H1 (cell line): ENCODE measurements around the gene IL1RL1. TPM values are rescaled to one million over a fixed set of nuclear protein-coding genes. Genes with fewer than 3 reads are reported as not detected.
A peak's percentile ranks its signal among the peaks of the same experiment; 100 is the strongest.

ENCODE experiments used
- CTCF ChIA-PET: fragments of 300-600 bp; sonication (Branson Sonifier 250); formaldehyde crosslinking; loops from one replicate; lab custom pipeline; 2021; ENCODE audit not compliant: partially characterized antibody; lab: Charles Lee
- POLR2A ChIA-PET: fragments of 300-600 bp; sonication (Branson Sonifier 250); formaldehyde crosslinking; loops from one replicate; lab custom pipeline; 2021; ENCODE audit warnings: inconsistent platforms; ENCODE audit not compliant: partially characterized antibody; lab: Charles Lee
- DNase-seq, 2 experiments: peaks; one replicate each; pipeline versions ENCODE4 v3.0.0 to v3.0.0-alpha.2; 2010 to 2022; ENCODE audit warnings: low spot score in 2 of 2, low read depth in 1 of 2, mixed read lengths in 1 of 2
- FAIRE-seq: peaks from 2 replicates; lab custom pipeline; 2011; peaks lifted over from hg19 to GRCh38; lab: Jason Lieb, UNC
- H2AFZ ChIP-seq: 2 replicates; pipeline ENCODE4 v1.8.1; 2012; ENCODE audit warnings: low read length, inconsistent platforms
- H2AK5ac ChIP-seq: 2 replicates; pipeline ENCODE4 v1.6.1; 2013; ENCODE audit warnings: low read depth, low read length
- H2BK120ac ChIP-seq: replicated peaks from 2 replicates; pipeline ENCODE3; 2013; ENCODE audit warnings: low read depth, low read length, inconsistent platforms
- H2BK12ac ChIP-seq: 2 replicates; pipeline ENCODE4 v1.6.1; 2013; ENCODE audit warnings: low read depth, low read length
- H2BK15ac ChIP-seq: 2 replicates; pipeline ENCODE4 v1.6.1; 2013; ENCODE audit warnings: low read length
- H2BK20ac ChIP-seq: 2 replicates; pipeline ENCODE4 v1.6.1; 2013; ENCODE audit warnings: low read length
- H2BK5ac ChIP-seq: 2 replicates; pipeline ENCODE4 v1.6.1; 2013; ENCODE audit warnings: low read depth, low read length
- H3K14ac ChIP-seq: 2 replicates; pipeline ENCODE4 v1.6.1; 2013; ENCODE audit warnings: inconsistent platforms; ENCODE audit not compliant: insufficient read length
- H3K18ac ChIP-seq: 2 replicates; pipeline ENCODE4 v1.6.1; 2013; ENCODE audit warnings: low read length; ENCODE audit errors: extremely low read depth
- H3K23ac ChIP-seq: 2 replicates; pipeline ENCODE4 v1.6.1; 2013; ENCODE audit warnings: inconsistent platforms; ENCODE audit not compliant: insufficient read length
- H3K23me2 ChIP-seq: 2 replicates; pipeline ENCODE4 v1.6.1; 2013; ENCODE audit warnings: low read depth, low read length
- H3K27ac ChIP-seq: 2 replicates; pipeline ENCODE4 v1.6.1; 2011; ENCODE audit warnings: low read depth, low read length, inconsistent platforms
- H3K27me3 ChIP-seq, 4 experiments: replicated peaks in 1 of 4; 1 replicate in 1 of 4; 2 replicates in 3 of 4; pipeline versions ENCODE4 v1.6.1 to v1.8.1; 2011 to 2013; ENCODE audit warnings: low read length in 3 of 4, mild to moderate bottlenecking in 3 of 4, inconsistent platforms in 2 of 4, mixed read lengths in 2 of 4, moderate library complexity in 1 of 4; ENCODE audit not compliant: control insufficient read depth in 3 of 4, insufficient read depth in 3 of 4; ENCODE audit errors: extremely low read depth in 1 of 4
- H3K36me3 ChIP-seq, 4 experiments: 2 replicates each; pipeline versions ENCODE4 v1.6.1 to v1.8.1; 2011 to 2013; ENCODE audit warnings: mild to moderate bottlenecking in 4 of 4, low read length in 3 of 4, moderate library complexity in 2 of 4, control low read depth in 1 of 4, inconsistent platforms in 1 of 4; ENCODE audit not compliant: insufficient read depth in 4 of 4, control insufficient read depth in 2 of 4
- H3K4ac ChIP-seq: replicated peaks from 2 replicates; pipeline ENCODE3; 2013; ENCODE audit warnings: low read length, low read depth, mixed read lengths, inconsistent platforms; ENCODE audit not compliant: insufficient read length
- H3K4me1 ChIP-seq, 4 experiments: replicated peaks in 1 of 4; 1 replicate in 1 of 4; 2 replicates in 3 of 4; pipeline versions ENCODE4 v1.6.1 to v1.8.1; 2011 to 2013; ENCODE audit warnings: low read length in 3 of 4, inconsistent platforms in 2 of 4, mixed read lengths in 1 of 4; ENCODE audit not compliant: insufficient read depth in 4 of 4, control insufficient read depth in 3 of 4
- H3K4me2 ChIP-seq, 2 experiments: 2 replicates each; pipeline versions ENCODE4 v1.6.1 to v1.8.1; 2011 to 2013; ENCODE audit warnings: low read depth in 2 of 2, low read length in 2 of 2, control low read depth in 1 of 2, inconsistent platforms in 1 of 2, mild to moderate bottlenecking in 1 of 2; ENCODE audit not compliant: insufficient read depth in 1 of 2
- H3K4me3 ChIP-seq, 4 experiments: fragments of 200-600, 300-600 bp in 1 of 4; sonication (generic), shearing (Covaris generic), sonication (Bioruptor Twin) in 1 of 4; 2 replicates each; pipeline versions ENCODE4 v1.5.1 to v1.8.1; 2011 to 2016; ENCODE audit warnings: low read length in 4 of 4, low read depth in 3 of 4, control low read depth in 2 of 4, inconsistent platforms in 2 of 4, mild to moderate bottlenecking in 2 of 4, mixed read lengths in 1 of 4, moderate library complexity in 1 of 4; ENCODE audit not compliant: insufficient read depth in 2 of 4; ENCODE audit errors: extremely low read depth in 1 of 4
- H3K56ac ChIP-seq: replicated peaks from 2 replicates; pipeline ENCODE3; 2013; ENCODE audit warnings: low read depth, mild to moderate bottlenecking, mixed read lengths, low read length, inconsistent platforms; ENCODE audit not compliant: insufficient read length
- H3K79me1 ChIP-seq: 2 replicates; pipeline ENCODE4 v1.6.1; 2013; ENCODE audit warnings: low read depth, low read length, control low read depth
- H3K79me2 ChIP-seq, 2 experiments: 2 replicates each; pipeline versions ENCODE4 v1.6.1 to v1.8.1; 2012 to 2013; ENCODE audit warnings: low read length in 2 of 2, mild to moderate bottlenecking in 2 of 2, inconsistent platforms in 1 of 2; ENCODE audit not compliant: insufficient read depth in 2 of 2, control insufficient read depth in 1 of 2
- H3K9ac ChIP-seq, 4 experiments: replicated peaks in 1 of 4; 1 replicate in 1 of 4; 2 replicates in 3 of 4; pipeline versions ENCODE4 v1.6.1 to v1.8.1; 2011 to 2013; ENCODE audit warnings: low read depth in 3 of 4, low read length in 3 of 4, control low read depth in 2 of 4, mild to moderate bottlenecking in 2 of 4, moderate library complexity in 2 of 4, inconsistent platforms in 1 of 4; ENCODE audit errors: extremely low read depth in 1 of 4
- H3K9me3 ChIP-seq, 2 experiments: 2 replicates each; pipeline versions ENCODE4 v1.6.1 to v1.8.1; 2012 to 2013; ENCODE audit warnings: mild to moderate bottlenecking in 2 of 2, moderate library complexity in 2 of 2, control low read depth in 1 of 2, inconsistent platforms in 1 of 2, low read depth in 1 of 2, low read length in 1 of 2, mixed read lengths in 1 of 2; ENCODE audit not compliant: insufficient read depth in 2 of 2
- H4K20me1 ChIP-seq, 2 experiments: replicated peaks in 1 of 2; 2 replicates each; pipeline versions ENCODE3 to v1.8.1; 2011 to 2013; ENCODE audit warnings: inconsistent platforms in 2 of 2, low read length in 2 of 2, mild to moderate bottlenecking in 1 of 2; ENCODE audit not compliant: insufficient read depth in 2 of 2, control insufficient read depth in 1 of 2
- H4K5ac ChIP-seq: 2 replicates; pipeline ENCODE4 v1.6.1; 2013; ENCODE audit warnings: low read length, low read depth, mixed read lengths, inconsistent platforms; ENCODE audit not compliant: insufficient read length
- H4K8ac ChIP-seq: 2 replicates; pipeline ENCODE4 v1.8.0; 2013; ENCODE audit warnings: mild to moderate bottlenecking, moderate library complexity, low read length, inconsistent platforms; ENCODE audit not compliant: insufficient read depth; ENCODE audit errors: extremely low read depth
- H4K91ac ChIP-seq: replicated peaks from 2 replicates; pipeline ENCODE3; 2013; ENCODE audit warnings: low read length, mixed read lengths, inconsistent platforms; ENCODE audit not compliant: insufficient read length
- CHD2 ChIP-seq: IDR thresholded peaks from 2 replicates; pipeline ENCODE4 v1.6.1; 2012; ENCODE audit warnings: low read length, improper control_type of control experiment
- CREB1 ChIP-seq: IDR thresholded peaks from 2 replicates; pipeline ENCODE4 v1.6.1; 2012; ENCODE audit warnings: inconsistent platforms
- CTCF ChIP-seq, 3 experiments: IDR thresholded peaks; 1 replicate in 2 of 3; 2 replicates in 1 of 3; pipeline versions ENCODE4 v1.5.1 to v1.6.1; 2011; ENCODE audit warnings: low read length in 3 of 3, mild to moderate bottlenecking in 3 of 3, inconsistent platforms in 2 of 3, low read depth in 1 of 3, moderate library complexity in 1 of 3; ENCODE audit not compliant: insufficient read depth in 1 of 3; ENCODE audit errors: control extremely low read depth in 1 of 3
- EGR1 ChIP-seq: IDR thresholded peaks from 2 replicates; pipeline ENCODE4 v1.6.1; 2011; ENCODE audit warnings: low read depth, low read length, borderline replicate concordance
- HDAC6 ChIP-seq: IDR thresholded peaks from one replicate; pipeline ENCODE4 v1.7.1; 2012; ENCODE audit warnings: low read depth, mild to moderate bottlenecking, inconsistent platforms, low read length, moderate library complexity
- KDM5A ChIP-seq: fragments of 200-600 bp; IDR thresholded peaks from 2 replicates; pipeline ENCODE4 v1.7.1; 2012; ENCODE audit warnings: mild to moderate bottlenecking, low read length, inconsistent platforms, mixed read lengths
- RAD21 ChIP-seq, 2 experiments: IDR thresholded peaks in 1 of 2; conservative IDR thresholded peaks in 1 of 2; 2 replicates each; pipeline ENCODE4 v1.6.1; 2011; ENCODE audit warnings: low read depth in 2 of 2, low read length in 2 of 2, improper control_type of control experiment in 1 of 2, inconsistent platforms in 1 of 2, mild to moderate bottlenecking in 1 of 2, moderate library complexity in 1 of 2
- TAF7 ChIP-seq: optimal IDR thresholded peaks from 2 replicates; pipeline ENCODE3; 2011; ENCODE audit warnings: low read depth, mild to moderate bottlenecking, inconsistent platforms, low read length, moderate library complexity, borderline replicate concordance
- TBP ChIP-seq: IDR thresholded peaks from 2 replicates; pipeline ENCODE4 v1.6.1; 2011; ENCODE audit warnings: low read depth, low read length, improper control_type of control experiment
- TCF12 ChIP-seq: IDR thresholded peaks from 2 replicates; pipeline ENCODE4 v1.6.1; 2011; ENCODE audit warnings: low read depth, mild to moderate bottlenecking, low read length
- WGBS, 2 experiments: shearing (Covaris generic) in 1 of 2; methylation state at CpG; one replicate each; pipeline versions ENCODE4 v1.1.6 to v1.1.7; 2013 to 2015; ENCODE audit warnings: low lambda C conversion rate in 2 of 2, mixed read lengths in 2 of 2, inconsistent platforms in 1 of 2, low coverage in 1 of 2, missing lambda C conversion rate in 1 of 2; ENCODE audit not compliant: insufficient replicate concordance in 2 of 2, insufficient coverage in 1 of 2, insufficient read length in 1 of 2; ENCODE audit errors: extremely low coverage in 1 of 2, missing lambda C conversion rate in 1 of 2; 5-methylcytosine and 5-hydroxymethylcytosine counted together
- polyA plus RNA-seq, 7 experiments: library from polyadenylated mRNA; depleted of rRNA in 3 of 7; stranded (reverse) in 5 of 7; unstranded in 2 of 7; fragments of >200 nt in 5 of 7; fragments of 200-250 nt in 2 of 7; gene quantifications; 1 replicate in 5 of 7; 2 replicates in 1 of 7; 4 replicates in 1 of 7; pipeline versions ENCODE4 v1.2.1 to v1.2.3, GENCODE V29; 2011 to 2013; ENCODE audit warnings: missing spikeins in 2 of 7, mixed read lengths in 2 of 7
- total RNA-seq: library from RNA; stranded (reverse); fragmentation: NEBNext Ultra II Directional; extraction: Animal tissue kit (Norgen Biotek cat#: 25700); gene quantifications from 2 replicates; pipeline ENCODE4 v1.2.1, GENCODE V29; 2021
- TF ChIP-seq, protein P1 (sequence below): IDR thresholded peaks from 2 replicates; pipeline ENCODE4 v1.6.1; 2012; ENCODE audit warnings: inconsistent platforms

The IL1RL1 gene
- total and polyA plus RNA-seq, 2 of the 8 experiments (the other 6 are each of a cell fraction or from before 2014, with no cell fraction given): not detected

DNA sequence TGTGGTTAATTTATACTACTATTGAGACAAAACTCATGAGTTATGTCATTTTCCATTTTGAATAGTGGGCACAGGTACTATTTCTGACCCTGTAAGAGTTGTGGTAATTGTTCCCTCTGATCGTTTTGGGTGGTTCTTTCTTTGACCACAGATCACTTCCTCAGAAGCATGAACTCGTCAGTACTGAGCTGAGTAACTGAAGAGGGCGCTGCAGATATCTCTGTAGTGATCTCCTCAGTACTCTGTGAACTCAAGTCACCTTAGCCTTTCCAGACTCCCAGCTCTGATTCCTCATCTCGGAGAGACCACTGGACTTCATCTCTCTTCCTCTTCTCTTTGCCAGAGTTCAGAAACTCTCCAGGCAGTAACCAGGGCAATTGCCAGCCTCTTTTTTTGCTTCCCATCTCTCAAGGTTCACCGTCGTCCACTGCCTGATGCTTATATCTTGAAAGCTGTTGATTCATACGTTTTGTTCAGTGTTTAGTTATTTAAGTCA is 9.4 kb upstream of the IL1RL1 start:
- H3K27me3 ChIP-seq: no peaks in the 10 kb centered on the region
- no peaks in the 10 kb centered on the region for H3K23me2 ChIP-seq
- H3K9me3 ChIP-seq: no peaks in the 10 kb centered on the region
- H4K5ac ChIP-seq: no peak overlapping the region
- H2BK15ac ChIP-seq: no peak overlapping the region
- H3K18ac ChIP-seq: no peak overlapping the region
- H2AK5ac ChIP-seq: no peak overlapping the region
- H2BK5ac ChIP-seq: no peak overlapping the region
- FAIRE-seq: peak; percentile 92
- H3K27ac ChIP-seq: no peak overlapping the region
- 55% methylated on average over 7 of the region's 7 CpGs; no CpG with 5 or more reads in 1 of the 2 experiments for WGBS, 2 experiments
- H3K9ac ChIP-seq: no peak overlapping the region
- H3K79me1 ChIP-seq: no peaks in the 10 kb centered on the region
- 0 out of 2 replicates have a peak overlapping the region, but pooled peaks have one; percentile 93 for H2AFZ ChIP-seq
- no peak overlapping the region for H2BK120ac ChIP-seq
- H3K4me2 ChIP-seq: no peak overlapping the region
- H3K4me3 ChIP-seq: no peak overlapping the region
- no peak overlapping the region for H3K14ac ChIP-seq
- no peaks in the 10 kb centered on the region for H3K79me2 ChIP-seq
- no peaks in the 10 kb centered on the region for H3K4me1 ChIP-seq
- H2BK20ac ChIP-seq: no peak overlapping the region
- H3K4ac ChIP-seq: no peak overlapping the region
- H3K56ac ChIP-seq: no peak overlapping the region
- CTCF ChIA-PET: interaction anchor here (0.7 to 3.6 kb wide), 18 partner anchors 9 to 238 kb away, joined by 3 to 28 read pairs (median 4); partner anchors contain the start of gene IL1RL1
- DNase-seq: peak; percentile 7 to 46
- POLR2A ChIA-PET: no interaction called here
- no peak overlapping the region for H4K8ac ChIP-seq
- H3K36me3 ChIP-seq: no peaks in the 10 kb centered on the region
- H4K20me1 ChIP-seq: no peaks in the 10 kb centered on the region
- H2BK12ac ChIP-seq: no peak overlapping the region
- H3K23ac ChIP-seq: no peak overlapping the region
- H4K91ac ChIP-seq: no peak overlapping the region
- TF ChIP-seq, protein P1, sequence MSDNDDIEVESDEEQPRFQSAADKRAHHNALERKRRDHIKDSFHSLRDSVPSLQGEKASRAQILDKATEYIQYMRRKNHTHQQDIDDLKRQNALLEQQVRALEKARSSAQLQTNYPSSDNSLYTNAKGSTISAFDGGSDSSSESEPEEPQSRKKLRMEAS: no peak
- TF ChIP-seq EGR1 (no peak), HDAC6 (no peak), CHD2 (no peak), CTCF (IDR thresholded peaks at IDR 0.05; ENCODE audit: control extremely low read depth in 1 of 3, insufficient read depth in 1 of 3, low read depth in 1 of 3, low read length in 3 of 3) (peak in 2 of 3 experiments; percentile 63 to 77; a peak in 3 of 4 replicates), CREB1 (0 out of 2 replicates have a peak, but pooled peaks have one; percentile 42), TAF7 (no peak), TCF12 (no peak), RAD21 (IDR thresholded peaks at IDR 0.05 in 1 of 2, conservative IDR thresholded peaks at IDR 0.05 in 1 of 2; ENCODE audit: low read depth in 2 of 2, low read length in 2 of 2) (peak; percentile 55 to 59), TBP (no peak), KDM5A (no peak)
